Myocyte (in vitro differentiated cells): ENCODE data around the gene TTLL13. TPM values are rescaled to one million over a fixed set of nuclear protein-coding genes. Genes with fewer than 3 reads are reported as not detected.
"Not testable (repeated sequence)": the region's sequence is repeated elsewhere in the genome, so short reads cannot be mapped to it uniquely, and the experiment has no call there.

Experiments used
- DNase-seq: peaks from one replicate; pipeline ENCODE4 v3.0.0-alpha.2; 2012; ENCODE audit warnings: low read depth
- total RNA-seq: library from RNA; depleted of rRNA; stranded (reverse); fragments of >200 nt; gene quantifications from 2 replicates; pipeline ENCODE4 v1.2.3, GENCODE V29; 2014

The TTLL13 gene
- total RNA-seq, 1 donor from 2014 or later: 0.08 TPM

GRCh38 chr15:90233387-90234095 lies 15.8 kb upstream of the TTLL13 start, which contains the start of gene CIB1:
CIB1 (minus strand) TSS chr15:90233941; CDS start chr15:90233885, 56 bp downstream.
- DNase-seq: peak; percentile 96

DNA sequence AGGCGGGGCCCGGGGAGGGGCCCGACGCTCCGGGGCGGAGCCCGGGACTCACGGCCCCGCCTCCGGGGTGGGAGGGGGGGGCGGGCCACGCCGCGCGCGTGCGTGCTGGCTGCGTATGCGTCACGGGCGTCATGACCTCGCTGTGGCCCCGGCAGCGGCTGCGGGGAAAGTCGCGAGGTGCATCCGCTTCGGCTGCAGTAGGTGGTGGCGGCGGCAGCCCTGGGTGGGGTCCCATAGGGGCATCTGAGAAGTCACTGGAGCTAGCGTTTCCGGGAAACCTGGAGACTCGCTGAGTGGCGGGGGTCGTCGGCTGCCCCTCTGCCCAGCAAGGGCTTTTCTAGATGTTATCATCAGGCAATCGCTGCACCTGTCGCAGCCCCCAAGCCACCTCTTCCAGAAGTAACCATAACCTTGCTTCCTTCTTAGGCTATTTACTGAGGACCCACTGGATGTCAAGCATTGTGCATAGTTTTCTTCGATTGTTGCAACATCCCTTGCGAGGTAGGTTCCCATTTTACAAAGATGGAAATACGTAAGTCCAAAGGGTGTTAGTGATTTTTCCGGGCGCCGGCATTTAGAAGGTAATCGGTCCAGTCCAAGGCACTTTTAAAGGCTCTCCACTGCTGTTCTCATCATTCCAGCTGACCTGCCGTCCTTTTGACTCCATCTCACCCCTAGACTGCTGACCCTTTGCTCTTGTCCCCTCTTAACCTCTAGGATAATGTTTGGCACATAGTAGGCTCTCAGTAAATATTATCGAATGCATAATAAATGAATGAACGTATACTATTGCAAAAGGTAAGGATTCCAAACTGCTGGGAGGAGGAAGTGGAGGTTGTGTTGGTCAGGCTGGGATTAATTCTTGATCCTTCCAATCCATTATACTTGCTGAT lies 15.0 kb upstream of the TTLL13 start, which contains the start of gene GDPGP1:
Gene GDPGP1 (plus strand): TSS at position 114 of the 893 bp plus-strand sequence. CDS start 6,700 bp downstream, outside the sequence.
- no peak for DNase-seq

DNA sequence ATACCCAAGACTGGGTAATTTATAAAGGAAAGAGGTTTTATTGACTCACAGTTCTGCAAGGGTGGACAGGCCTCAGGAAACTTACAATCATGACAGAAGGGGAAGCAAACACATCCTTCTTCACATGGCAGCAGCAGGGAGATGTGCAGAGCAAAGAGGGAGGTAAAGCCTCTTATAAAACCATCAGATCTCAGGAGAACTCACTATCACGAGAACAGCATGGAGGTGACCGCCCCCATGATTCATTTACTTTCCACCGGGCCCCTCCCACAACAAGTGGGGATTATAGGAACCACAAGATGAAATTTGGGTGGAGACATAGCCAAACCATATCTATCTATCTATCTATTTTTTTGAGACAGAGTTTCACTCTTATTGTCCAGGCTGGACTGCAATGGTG lies 10.0 kb upstream of the TTLL13 start:
- DNase-seq: no peak

- DNase-seq: no peak
Observed at GRCh38 chr15:90240856-90241255, 8.5 kb upstream of the TTLL13 start.

- peak; percentile 24 for DNase-seq
Observed at GRCh38 chr15:90241343-90242192, 7.8 kb upstream of the TTLL13 start.

GRCh38 chr15:90243943-90244639 lies 5.3 kb upstream of the TTLL13 start:
- no peak for DNase-seq

GRCh38 chr15:90248789-90249202 lies 560 bp upstream of the TTLL13 start:
- DNase-seq: no peak

GRCh38 chr15:90257776-90258175 lies 8.4 kb downstream of the TTLL13 start:
- DNase-seq: no peak

GRCh38 chr15:90259524-90259923 lies 10.2 kb downstream of the TTLL13 start:
- no peak for DNase-seq

DNA sequence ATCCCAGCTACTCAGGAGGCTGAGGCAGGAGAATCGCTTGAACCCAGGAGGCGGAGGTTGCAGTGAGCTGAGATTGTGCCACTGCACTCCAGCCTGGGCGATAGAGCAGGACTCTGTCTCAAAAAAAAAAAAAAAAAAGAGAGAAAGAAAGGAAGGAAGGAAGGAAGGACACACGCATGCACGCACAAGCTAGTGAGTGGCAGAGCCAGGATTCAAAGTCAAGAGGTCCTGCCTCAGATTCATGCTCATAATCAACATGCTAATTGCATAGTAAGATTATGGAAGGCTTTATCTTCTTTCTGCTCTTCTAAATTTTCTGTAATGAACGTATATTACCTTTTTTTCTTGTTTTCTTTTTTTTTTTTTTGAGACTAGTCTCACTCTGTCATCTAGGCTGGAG lies 11.4 kb downstream of the TTLL13 start:
- DNase-seq: not testable (repeated sequence)

GRCh38 chr15:90261811-90262210 lies 12.5 kb downstream of the TTLL13 start:
- no peak for DNase-seq

- DNase-seq: no peak
Observed at GRCh38 chr15:90262426-90262825, 13.1 kb downstream of the TTLL13 start.

DNA sequence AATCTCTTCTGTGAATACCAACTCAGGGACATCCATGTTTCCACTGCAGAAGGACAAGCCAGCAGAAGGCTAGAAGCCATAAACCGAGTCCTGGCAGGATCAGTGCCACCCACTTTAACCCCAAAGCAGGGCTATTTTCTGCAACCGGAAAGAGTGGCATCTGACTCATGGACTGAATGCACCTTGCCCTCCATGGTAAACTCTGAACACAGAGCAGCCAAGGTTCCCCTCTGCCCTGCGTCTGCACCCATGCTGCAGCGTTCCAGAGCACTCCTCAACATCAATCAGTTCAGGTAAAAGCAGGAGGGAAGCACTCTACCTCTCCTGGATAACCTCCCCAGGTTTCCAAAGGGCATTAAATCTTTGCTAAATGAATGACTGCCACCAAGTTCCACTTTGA lies 15.3 kb downstream of the TTLL13 start:
- peak; percentile 58 for DNase-seq

GRCh38 chr15:90265271-90266060 lies 16.1 kb downstream of the TTLL13 start, which contains the start of gene NGRN:
NGRN (plus strand) TSS chr15:90265672; CDS start chr15:90265713, 41 bp downstream.
- peak; percentile 92 for DNase-seq

DNA sequence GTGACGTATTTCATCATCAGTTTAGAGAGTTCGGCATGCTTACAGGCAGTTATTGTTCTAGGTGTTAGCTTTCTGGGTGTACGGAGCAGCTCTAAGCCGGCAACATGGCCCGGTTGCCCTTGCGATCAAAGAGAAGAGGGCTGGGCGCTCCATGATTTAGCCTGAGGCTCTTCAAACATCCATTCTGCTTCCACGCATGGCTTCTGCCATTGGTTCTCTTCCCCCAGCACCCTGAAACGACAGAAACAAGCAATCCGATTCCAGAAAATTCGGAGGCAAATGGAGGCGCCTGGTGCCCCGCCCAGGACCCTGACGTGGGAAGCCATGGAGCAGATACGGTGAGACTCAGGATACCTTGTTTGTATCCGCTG lies 16.7 kb downstream of the TTLL13 start:
- peak; percentile 49 for DNase-seq

DNA sequence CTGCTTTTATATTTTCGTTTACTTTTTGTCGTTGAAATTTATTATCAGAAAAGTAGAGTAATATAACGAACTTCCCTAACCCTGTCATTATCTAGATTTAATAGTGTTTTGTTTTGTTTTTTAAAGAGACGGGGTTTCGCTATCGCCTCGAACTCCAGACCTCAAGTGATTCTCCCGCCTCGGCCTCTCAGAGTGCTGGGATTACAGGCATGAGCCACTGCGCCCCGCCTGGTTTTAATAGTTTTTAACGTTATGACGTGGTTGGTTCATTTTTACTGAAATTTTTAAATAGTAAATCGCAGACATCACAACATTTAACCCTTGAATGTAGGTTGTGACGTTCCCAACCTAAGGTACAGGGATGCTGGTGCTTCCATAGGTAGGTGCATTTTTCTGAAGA lies 17.1 kb downstream of the TTLL13 start:
- peak; percentile 18 for DNase-seq

GRCh38 chr15:90268415-90268814 lies 19.1 kb downstream of the TTLL13 start:
- DNase-seq: no peak

GRCh38 chr15:90270502-90271150 lies 21.3 kb downstream of the TTLL13 start:
- peak; percentile 20 for DNase-seq
